Renal pelvis (tissue), 4 donors: ENCODE data around the gene SOCS3. TPM values are rescaled to one million over a fixed set of nuclear protein-coding genes. Genes with fewer than 3 reads are reported as not detected.

Experiments
- DNase-seq: peaks from one replicate; pipeline ENCODE4 v3.0.0-alpha.2; 2013
- polyA plus RNA-seq, 3 donors: library from polyadenylated mRNA; unstranded; fragments of 120-200 nt; gene quantifications; one replicate each; pipeline ENCODE4 v1.2.1, GENCODE V29; 2013; ENCODE audit not compliant: insufficient read length in 3 of 3

SOCS3 gene
- polyA plus RNA-seq, 3 donors: 7.1 to 8.8 (median 8.4) TPM

DNA sequence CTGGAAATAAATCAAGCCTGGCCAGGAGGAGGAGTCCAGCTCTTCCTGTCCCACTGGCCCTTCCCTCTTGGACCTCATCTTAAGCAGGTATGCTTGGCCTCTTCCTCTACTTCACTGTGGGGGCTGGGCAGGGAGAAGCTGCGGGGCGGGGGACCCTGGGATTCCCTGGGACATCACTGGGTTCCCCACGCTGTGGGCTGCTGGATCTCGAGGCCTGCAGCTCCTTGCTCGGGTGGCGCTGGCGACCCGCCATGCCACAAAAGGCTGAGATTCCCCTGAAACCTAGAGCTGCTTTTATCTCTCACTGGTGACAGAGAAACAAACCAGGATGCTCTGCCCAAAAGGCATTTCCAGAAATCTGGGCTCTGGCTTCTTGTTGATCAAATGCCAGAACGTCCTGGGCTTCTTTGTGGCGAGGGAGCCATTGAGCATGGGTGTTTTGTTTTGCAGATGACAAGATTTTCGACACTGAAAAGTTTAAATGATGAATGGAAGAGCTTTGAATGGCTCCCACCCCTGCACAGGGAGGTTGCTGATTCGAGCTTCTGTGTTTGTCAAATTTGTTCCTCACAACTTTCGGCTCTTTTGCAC lies 10.0 kb upstream of the SOCS3 start:
- DNase-seq: no peak

DNA sequence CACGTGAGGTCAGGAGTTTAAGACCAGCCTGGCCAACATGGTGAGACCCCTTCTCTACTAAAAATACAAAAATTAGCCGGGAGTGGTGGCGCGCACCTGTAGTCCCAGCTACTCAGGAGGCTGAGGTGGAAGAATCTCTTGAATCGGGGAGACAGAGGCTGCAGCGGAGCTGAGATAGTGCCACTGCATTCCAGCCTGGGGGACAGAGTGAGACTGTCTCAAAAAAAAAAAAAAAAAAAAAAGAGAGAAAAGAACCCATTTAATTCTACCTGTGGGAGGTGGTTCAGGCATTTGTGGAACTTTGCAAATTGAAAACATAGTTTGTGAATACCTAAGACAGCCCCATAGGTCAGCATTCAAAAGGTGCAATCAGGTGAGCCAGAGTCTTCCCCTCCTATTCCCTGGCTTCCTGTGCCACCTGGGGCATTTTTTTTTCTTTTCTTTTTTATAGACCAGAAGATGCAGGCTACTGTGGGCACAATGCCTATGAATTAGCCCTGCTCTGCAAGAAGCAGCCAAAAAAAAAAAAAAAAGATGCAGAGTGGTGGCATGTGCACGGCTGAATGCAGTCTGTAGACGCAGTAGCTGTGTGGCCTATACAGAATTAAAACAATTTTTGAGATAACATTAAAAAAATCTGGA lies 9.1 kb upstream of the SOCS3 start:
- DNase-seq: no peak

- DNase-seq: no peak
Measured at GRCh38 chr17:78368348-78368747, 8.5 kb upstream of the SOCS3 start.

- no peak for DNase-seq
Measured at GRCh38 chr17:78367193-78367592, 7.3 kb upstream of the SOCS3 start.

DNA sequence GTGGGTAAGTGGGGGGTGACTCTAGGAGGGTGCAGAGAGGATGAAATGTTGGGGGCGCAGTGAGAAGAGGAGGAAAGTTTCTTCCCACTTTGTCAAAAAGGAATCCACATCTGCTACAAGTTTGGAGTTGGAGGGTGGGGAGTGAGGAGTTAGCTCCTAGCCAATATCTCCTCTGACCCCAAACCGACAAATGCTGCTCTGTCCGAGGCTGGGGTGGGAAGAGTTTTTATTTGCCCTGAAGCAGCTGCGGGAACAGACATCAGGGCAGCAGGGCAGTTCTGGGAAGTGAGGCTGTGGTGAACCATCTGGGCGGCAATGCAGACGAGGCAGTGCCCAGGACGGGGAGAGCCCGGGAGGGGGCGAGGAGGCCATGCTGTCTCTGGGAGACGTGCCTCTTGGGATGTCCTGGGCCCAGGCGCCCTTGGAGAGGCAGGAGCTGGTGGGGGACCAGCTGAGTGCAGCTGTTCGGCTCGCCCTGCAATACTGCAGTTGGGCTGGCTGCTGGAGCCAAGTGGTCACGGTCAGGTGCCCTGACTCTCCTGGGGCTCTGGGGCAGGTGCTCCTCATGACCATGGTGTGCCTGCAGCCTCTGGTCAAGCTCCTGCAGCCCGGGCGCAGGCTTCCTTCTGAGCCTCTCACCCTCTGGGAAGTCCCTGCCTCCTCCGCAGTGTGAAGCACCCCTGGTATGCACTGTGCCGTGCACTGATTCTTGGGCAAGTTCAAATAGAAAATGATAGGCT lies 6.4 kb upstream of the SOCS3 start:
- no peak for DNase-seq

GRCh38 chr17:78365561-78366108 lies 5.8 kb upstream of the SOCS3 start:
- DNase-seq: peak; percentile 94

DNA sequence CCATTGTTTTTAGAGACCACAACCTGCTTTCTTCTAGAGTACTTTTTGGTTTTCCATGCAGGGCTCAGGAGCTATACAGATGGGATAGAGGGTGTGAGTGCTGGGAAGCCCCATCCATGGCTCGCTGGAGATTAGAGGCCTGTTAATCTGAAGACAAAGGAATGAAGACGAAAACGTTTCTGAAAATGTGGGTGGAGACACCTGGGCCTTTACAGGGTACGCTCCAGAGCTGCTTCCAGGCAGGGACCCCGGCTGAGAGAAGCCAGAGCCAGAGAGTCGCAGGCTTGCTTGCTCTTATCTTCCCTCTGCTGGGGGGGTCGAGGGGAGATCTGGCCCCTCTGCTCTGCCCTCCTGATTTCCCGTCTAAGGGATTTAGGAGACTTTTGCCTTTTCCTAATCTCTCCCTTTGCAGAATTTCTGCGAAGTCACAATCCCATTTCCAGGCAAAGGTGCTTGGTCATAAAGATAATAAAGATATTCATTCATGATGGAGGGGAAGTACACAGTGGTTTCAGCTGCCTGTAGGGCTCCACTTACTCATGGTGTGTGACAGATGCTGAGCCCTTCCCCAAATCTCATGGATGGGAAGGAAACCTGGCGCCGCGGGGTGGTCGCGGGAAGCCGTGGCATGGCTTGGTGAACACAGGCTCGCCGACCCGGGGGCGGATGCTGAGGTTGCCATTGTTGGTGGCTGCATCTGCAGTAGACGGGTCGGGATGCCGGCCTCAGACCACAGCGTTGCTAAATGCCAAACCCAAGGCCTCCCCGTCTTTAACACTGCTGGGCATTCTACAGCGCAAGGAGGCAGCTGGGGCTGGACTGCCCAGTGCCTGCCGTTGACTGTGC lies 4.8 kb upstream of the SOCS3 start:
- DNase-seq: no peak

DNA sequence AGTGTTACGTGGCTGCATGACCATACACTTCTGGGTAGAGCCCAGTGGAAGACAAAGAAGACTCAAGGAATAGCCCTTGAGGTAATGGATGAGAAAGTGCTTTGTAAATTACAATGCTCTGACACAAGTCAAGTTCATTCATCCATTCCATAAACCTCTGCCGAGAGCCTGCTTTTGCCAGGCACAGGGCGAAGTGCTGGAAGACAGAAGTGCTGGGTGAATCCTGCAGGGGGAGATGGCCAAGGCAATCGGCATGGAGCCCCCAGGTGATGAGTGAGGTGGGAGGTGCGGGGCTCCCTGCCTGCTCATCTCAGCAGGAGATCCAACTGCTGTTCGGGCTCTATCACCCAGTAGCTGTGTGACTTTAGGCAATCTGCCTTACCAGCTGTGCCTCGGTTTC lies 2.8 kb upstream of the SOCS3 start:
- no peak for DNase-seq

DNA sequence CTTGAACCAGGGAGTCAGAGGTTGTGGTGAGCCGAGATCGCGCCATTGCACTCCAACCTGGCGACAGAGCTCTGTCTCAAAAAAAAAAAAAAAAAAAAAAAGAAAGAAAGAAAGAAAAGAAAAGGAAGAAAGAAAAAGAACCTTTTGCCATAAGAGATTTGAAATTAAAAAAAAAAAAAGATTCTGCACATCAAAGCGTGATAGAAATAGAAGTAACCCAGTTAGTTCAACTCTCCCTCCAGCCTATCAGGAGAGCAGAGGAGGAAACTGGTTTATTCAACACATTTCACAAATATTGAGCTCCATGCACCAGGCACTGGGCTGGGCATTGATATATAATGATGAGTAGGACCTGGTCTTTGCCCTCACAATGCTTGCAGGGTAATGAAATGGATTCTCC lies 2.4 kb upstream of the SOCS3 start:
- no peak for DNase-seq

- DNase-seq: no peak
Measured at GRCh38 chr17:78361225-78361701, 1.4 kb upstream of the SOCS3 start.

DNA sequence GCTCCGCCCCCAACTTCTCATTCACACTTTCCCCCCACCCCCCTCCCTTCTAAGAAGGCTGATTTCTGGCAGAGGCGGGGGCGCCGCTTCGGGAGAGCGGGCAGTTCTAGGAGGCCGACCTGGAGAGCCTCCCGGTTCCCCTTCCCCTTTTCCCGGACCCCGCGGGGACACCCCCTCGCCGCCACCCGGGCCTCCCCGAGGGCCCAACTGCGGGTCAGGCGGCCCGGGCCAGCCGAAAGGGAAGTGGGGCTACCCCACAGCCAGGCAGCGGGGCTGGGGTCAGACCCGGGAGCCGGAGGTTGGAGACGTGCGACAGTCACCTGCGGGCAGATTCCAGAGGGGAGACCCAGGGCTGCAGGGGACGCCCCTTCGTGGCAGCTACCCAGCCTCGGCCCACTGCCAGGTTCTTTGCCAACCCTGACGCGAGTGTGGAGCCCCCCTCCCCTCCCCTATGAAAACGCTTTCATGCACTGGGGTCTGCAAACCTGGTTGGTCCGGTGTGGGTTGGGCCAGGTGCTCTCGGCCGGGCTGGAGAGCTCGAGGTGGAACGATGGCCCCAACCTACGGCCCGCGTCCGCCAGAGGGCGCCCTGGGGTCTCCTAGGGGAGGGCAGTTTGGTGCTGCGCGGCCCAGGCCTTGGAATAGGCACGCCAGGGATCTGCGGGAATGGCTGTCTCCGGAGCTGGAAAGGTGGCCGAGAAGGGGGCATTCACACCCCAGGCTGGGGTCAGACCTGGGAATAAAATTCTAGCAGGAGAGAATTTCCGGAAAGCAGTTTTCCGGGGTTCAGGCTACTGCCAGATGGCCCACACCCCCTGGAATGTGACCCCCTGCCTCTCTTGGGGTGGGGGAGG lies 721 bp upstream of the SOCS3 start:
- peak; percentile 88 for DNase-seq

DNA sequence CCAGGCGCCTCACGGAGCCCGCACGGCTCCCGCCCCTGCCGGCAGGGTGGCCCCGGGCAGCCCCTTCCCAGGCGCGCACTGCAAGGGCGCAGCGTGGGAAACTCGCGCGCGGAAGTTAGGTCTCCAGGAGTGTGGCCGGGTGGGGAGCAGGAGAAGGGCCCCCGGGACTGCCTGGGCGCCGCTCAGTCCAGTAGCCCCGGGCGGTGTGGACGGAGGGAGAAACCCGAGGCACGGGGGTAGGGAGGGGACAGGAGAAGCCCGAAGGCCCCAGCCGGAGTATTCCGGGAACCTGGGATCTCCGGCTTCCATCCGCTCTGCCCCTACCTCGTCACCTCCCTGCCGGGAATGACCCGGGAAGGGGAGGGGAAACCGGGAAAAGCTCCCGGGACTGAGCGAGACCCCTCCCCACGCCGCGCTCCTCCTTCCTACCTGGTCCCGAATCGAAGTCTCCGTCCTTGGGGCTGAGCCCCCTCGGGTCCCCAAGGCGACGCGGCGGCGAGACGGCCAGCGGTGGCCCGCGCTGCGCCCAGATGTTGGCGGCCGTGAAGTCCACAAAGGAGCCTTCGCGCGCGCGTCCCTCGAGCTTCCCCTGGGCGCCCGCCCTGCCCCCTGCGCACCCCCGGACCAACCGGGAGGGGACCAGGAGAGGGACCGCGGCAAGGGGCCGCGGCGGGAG lies 418 bp downstream of the SOCS3 start:
- DNase-seq: no peak

DNA sequence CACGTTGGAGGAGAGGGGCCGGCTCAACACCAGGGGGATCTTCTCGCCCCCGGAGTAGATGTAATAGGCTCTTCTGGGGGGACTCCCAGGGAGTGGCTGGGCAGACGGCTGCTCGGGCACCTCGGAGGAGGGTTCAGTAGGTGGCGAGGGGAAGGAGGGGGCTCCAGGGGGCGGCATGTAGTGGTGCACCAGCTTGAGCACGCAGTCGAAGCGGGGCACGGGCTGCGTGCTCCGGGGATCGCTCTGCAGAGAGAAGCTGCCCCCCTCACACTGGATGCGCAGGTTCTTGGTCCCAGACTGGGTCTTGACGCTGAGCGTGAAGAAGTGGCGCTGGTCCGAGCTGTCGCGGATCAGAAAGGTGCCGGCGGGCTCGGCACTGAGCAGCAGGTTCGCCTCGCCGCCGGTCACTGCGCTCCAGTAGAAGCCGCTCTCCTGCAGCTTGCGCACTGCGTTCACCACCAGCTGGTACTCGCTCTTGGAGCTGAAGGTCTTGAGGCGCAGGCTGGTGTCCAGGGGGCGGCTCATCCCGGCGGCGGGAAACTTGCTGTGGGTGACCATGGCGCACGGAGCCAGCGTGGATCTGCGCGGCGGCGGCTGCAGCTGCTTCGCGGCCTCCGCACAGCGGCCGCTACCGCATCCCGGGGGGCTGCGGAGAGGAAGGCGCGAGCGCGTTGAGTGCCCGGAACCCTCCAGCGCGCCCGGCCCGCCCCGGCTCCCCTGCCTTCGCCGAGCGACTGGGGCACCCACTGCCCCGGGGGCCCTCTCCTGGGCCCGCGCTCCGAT lies 1.1 kb downstream of the SOCS3 start:
- no peak for DNase-seq

DNA sequence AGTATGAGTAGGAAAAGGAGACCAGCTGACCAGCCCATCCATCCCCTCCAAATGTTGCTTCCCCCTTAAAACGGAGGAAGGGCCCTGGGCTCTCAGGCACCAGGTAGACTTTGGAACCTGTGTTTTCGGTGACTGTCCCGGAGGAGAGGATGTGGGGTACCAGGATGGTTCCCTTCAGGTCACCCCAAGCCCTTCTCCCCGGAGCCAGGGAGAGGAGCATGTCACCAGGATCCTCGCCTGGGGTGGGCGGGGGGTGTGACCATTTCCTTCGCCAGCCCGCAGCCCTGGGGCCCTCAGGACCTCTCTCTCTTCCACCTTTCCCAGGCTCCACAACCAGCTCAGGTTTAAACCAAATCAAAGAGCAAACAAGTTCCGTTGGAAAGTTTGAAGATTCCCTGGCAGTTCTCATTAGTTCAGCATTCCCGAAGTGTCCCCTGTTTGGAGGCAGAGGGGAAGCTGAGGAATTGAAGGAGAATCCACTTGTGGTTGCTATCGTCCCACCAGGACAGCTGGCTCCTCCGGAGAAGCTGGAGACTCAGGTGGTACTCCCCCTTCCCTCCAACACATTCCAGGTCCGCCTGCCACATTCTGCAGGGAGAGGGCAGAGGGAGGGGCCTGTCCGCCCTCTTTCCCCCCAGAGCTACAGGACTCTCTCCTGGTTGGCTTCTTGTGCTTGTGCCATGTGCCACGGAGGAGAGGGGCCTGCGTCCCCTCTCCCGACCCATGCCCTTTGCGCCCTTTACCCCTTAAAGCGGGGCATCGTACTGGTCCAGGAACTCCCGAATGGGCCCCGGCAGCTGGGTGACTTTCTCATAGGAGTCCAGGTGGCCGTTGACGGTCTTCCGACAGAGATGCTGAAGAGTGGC lies 2.0 kb downstream of the SOCS3 start:
- DNase-seq: no peak

GRCh38 chr17:78357177-78357586 lies 2.7 kb downstream of the SOCS3 start:
- no peak for DNase-seq

- DNase-seq: no peak
Measured at GRCh38 chr17:78356101-78356713, 3.7 kb downstream of the SOCS3 start.

GRCh38 chr17:78355701-78356100 lies 4.2 kb downstream of the SOCS3 start:
- no peak for DNase-seq

- DNase-seq: no peak
Measured at GRCh38 chr17:78355045-78355641, 4.7 kb downstream of the SOCS3 start.
